Fibroblast of peridontal ligament (primary cell): ENCODE results near the gene UQCC2.
A peak's percentile ranks its signal among the peaks of the same experiment; 100 is the strongest.

Experiments used
- DNase-seq: peaks from one replicate; pipeline ENCODE4 v3.0.0-alpha.2; 2010; ENCODE audit errors: extremely low read depth

The UQCC2 gene

DNA sequence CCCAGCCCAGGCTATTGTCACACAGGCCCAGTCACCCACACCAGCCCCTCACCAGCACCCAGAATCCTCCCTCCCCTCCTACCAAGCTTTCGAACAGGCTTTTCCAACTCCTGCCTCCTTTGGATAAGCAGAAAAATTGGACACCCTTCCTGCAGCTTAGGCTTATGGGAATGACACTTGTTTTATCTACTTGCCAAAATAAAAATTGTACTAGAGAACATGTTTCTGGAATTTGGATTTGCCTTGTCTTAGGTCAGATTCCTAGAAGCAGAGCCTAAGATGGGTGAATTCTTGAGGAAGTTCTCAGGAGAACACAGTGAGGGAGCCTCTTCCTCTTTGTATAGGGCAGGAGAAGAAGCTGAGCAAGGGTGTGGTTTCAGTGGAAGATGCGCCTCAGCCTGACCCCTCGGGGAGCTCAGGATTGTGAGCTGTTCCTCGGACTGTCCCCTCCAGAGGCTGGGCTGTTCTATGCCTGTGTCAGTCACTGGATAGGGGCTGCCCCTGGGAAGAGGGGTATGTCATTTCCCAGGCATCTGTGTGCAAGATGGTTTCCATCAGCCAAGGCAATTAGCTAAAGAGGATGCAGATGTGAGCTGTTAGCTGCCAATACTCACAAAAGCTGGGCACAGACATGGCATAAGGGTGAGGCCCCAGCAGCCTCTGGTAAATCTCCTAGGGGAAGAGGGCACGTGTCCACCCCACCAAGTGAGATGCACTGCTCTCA lies 56.5 kb downstream of the UQCC2 start:
- DNase-seq: peak; percentile 87

DNA sequence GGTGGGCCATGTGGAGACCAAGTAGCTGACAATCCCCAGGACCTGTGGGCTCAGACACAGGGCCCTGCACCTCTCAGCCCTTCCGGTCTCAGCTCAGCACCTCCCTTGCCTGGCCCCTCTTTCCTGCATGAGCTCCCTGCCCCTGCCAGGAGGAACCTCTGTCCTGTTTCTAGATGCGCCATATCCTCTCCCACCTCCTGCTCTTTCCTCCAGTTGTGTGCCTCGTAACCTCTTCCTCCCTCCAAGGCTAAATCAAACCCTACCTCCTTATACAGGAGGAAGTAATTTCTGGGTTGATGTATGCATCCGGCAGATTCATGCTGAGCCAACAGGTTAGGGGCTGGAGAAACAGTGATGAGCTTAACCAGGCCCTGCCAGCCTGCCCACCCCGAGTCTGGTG lies 59.5 kb downstream of the UQCC2 start:
- no peak for DNase-seq

DNA sequence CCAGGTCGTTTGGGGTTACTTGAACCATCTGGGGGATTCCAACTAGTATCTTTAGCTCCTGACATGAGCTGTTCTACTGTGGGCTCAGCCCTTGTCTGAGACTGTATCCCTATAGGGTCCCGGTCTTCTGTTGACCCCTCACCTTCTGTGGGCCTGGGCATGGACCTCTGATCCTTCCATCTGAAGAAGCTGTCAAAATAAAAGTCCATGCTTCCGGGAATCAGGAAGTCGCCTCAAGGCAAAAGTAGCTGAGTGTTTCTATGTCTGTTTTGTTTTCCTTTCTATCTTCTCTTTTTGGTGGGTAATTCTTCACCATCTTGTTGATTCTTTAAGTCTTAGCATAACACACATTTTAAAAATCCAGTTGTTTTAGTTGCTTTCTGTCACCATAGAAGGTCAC lies 60.1 kb downstream of the UQCC2 start:
- no peak for DNase-seq
